SW480 (cell line): ENCODE results near the gene FANCG.

Source experiments
- DNase-seq: peaks from one replicate; pipeline ENCODE4 v3.0.0-alpha.2; 2016; ENCODE audit warnings: low spot score

The FANCG gene

GRCh38 chr9:35103660-35104191, 24.0 kb upstream of the FANCG start:
- no peak for DNase-seq

GRCh38 chr9:35102769-35103659, 23.3 kb upstream of the FANCG start, which contains the start of gene STOML2:
TSS of gene STOML2 (minus strand) at chr9:35103131. CDS start at chr9:35103094, 37 bp downstream.
- DNase-seq = peak; percentile 97

- no peak for DNase-seq
Measured at GRCh38 chr9:35102465-35102768, 22.7 kb upstream of the FANCG start.

GRCh38 chr9:35097573-35097972, 17.8 kb upstream of the FANCG start:
- DNase-seq = no peak

- DNase-seq = peak; percentile 86
Measured at GRCh38 chr9:35096035-35096849, 16.5 kb upstream of the FANCG start, which contains the start of gene PIGO. TSS of gene PIGO (minus strand) at chr9:35096591. CDS start at chr9:35095565, 1,026 bp downstream.

GRCh38 chr9:35091536-35091935, 11.8 kb upstream of the FANCG start:
- DNase-seq = no peak

- DNase-seq = no peak
Measured at GRCh38 chr9:35089434-35089833, 9.7 kb upstream of the FANCG start.

- DNase-seq = no peak
Measured at GRCh38 chr9:35085078-35085477, 5.3 kb upstream of the FANCG start.

- DNase-seq = no peak
Measured at GRCh38 chr9:35079041-35079425, 709 bp downstream of the FANCG start.

- DNase-seq = no peak
Measured at GRCh38 chr9:35078066-35078465, 1.7 kb downstream of the FANCG start.

GRCh38 chr9:35076848-35077247, 2.9 kb downstream of the FANCG start:
- DNase-seq = no peak

- DNase-seq = no peak
Measured at GRCh38 chr9:35075358-35075757, 4.4 kb downstream of the FANCG start.

GRCh38 chr9:35074791-35075190, 5.0 kb downstream of the FANCG start:
- DNase-seq = no peak

- DNase-seq = no peak
Measured at GRCh38 chr9:35074141-35074540, 5.6 kb downstream of the FANCG start.

GRCh38 chr9:35073279-35073612, 6.5 kb downstream of the FANCG start:
- DNase-seq = no peak

GRCh38 chr9:35072461-35073278, 7.1 kb downstream of the FANCG start, which contains the start of gene VCP:
TSS of gene VCP (minus strand) at chr9:35072625. CDS start at chr9:35072353, 272 bp downstream.
- peak; percentile 98 for DNase-seq

GRCh38 chr9:35071814-35072460, 7.8 kb downstream of the FANCG start:
- DNase-seq = peak; percentile 75

- DNase-seq = no peak
Measured at GRCh38 chr9:35070823-35071813, 8.6 kb downstream of the FANCG start.

GRCh38 chr9:35069020-35069419, 10.7 kb downstream of the FANCG start:
- DNase-seq = no peak

- DNase-seq = no peak
Measured at GRCh38 chr9:35067056-35067455, 12.7 kb downstream of the FANCG start.
